ENCODE results near the gene FLNA. TPM values are rescaled to one million over a fixed set of nuclear protein-coding genes. Genes with fewer than 3 reads are reported as not detected.
"Not testable (repeated sequence)": the region's sequence is repeated elsewhere in the genome, so short reads cannot be mapped to it uniquely, and the experiment has no call there.

FLNA gene
- total RNA-seq, 5 donors from 2014 or later (not counting 1 experiment from before 2014, with no cell fraction given), result 893 to 1,483 (median 1,268) TPM

DNA sequence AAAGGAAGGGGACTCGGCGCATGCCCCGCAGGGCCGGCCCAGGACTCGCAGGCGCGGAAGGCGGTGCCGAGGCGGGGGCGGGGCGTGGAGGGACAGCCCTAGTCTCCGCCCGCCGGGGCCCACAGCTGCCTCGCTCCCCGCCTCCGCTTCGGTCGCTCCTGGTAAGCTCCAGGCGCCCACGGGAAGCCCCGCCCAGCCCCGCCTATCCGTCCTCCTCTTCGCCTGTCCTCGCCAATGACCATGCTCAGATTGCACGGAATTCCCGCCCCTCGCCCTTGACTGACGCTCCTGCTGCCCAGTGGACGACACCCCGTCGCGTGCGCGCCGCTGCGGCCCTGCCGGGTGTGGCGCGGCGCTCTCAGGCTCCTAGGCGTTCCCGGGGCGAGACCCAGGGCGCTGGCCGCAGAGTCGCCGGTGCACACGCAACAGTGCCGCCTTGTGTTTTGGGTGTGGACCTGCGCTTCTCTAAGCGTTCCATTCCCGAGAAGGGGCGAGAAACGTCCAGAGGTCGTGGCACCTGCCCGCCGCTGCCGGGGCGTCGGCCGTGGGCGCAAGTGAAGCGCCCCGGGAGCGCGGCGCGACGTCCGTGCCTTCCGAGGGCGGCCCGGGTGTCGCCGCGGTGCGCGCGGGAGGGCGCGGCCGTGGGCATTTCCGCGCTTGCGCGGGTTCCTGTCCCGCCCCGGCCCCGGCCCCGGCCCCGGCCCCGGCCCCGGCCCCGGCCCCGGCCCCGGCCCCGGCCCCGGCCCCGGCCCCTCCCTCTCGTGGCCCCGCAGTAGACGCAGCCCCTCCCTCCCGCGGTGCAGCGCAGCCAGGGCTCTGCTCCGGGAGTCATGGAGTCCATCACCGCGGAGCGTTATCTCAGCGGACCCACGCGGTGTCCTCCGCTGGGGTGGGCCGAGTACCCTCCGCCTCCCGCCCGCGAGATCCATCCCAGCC, 15.6 kb upstream of the FLNA start:
- H3K36me3 Mint-ChIP-seq; H3K36me3 ChIP-seq (ENCODE audit: control insufficient read depth in 2 of 2, extremely low read depth in 1 of 2, insufficient read depth in 1 of 2, low read length in 1 of 2); H3K9me3 ChIP-seq; H3K4me1 ChIP-seq (ENCODE audit: control insufficient read depth in 1 of 2, extremely low read depth in 1 of 2, insufficient read depth in 2 of 2, low read length in 2 of 2); H3K9me3 Mint-ChIP-seq; H3K27ac Mint-ChIP-seq; H3K27me3 ChIP-seq (replicated peaks in 1 of 2; ENCODE audit: control insufficient read depth in 2 of 2, extremely low read depth in 1 of 2, insufficient read depth in 2 of 2, low read length in 1 of 2); H3K4me3 ChIP-seq (ENCODE audit: control insufficient read depth in 1 of 2, extremely low read depth in 1 of 2, low read length in 1 of 2); H3K27me3 Mint-ChIP-seq; POLR2A ChIA-PET; CTCF ChIA-PET; H3K4me3 Mint-ChIP-seq; H3K4me1 Mint-ChIP-seq: not testable (repeated sequence)
- DNase-seq, result peak in 2 of 35 experiments; percentile 36 to 56
- no CpG with 5 or more reads among the region's 121 CpGs for WGBS (ENCODE audit: insufficient coverage)
- H3K27ac ChIP-seq (ENCODE audit: low read length), result peak overlapping the region; percentile 44
- ATAC-seq (replicated peaks in 1 of 4), result peak; percentile 74 to 82 (median 76)

DNA sequence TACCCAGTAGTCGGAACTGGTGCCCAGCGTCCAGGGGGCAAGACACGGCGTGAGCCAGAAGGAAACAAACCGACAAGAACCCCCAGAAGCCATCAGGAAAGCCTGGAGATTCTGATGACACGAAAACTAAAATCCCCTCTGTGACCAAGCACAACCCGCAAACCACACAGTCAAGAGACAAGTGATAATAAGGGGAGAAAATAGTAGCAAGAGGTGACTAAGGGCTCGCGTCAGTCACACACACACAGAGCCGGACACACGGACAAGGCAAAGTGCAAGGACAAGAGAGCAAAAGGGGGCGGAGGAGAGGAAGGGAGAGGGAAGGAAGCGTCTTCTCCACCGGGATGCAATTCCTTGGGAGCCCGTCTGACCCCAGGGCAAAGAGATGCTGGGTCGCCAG, 14.2 kb upstream of the FLNA start:
- H3K27me3 Mint-ChIP-seq; H3K4me3 ChIP-seq (ENCODE audit: control insufficient read depth in 1 of 2, extremely low read depth in 1 of 2, low read length in 1 of 2); H3K4me1 ChIP-seq (ENCODE audit: control insufficient read depth in 1 of 2, extremely low read depth in 1 of 2, insufficient read depth in 2 of 2, low read length in 2 of 2); H3K4me3 Mint-ChIP-seq; H3K36me3 Mint-ChIP-seq; H3K9me3 ChIP-seq; CTCF ChIA-PET; H3K27ac Mint-ChIP-seq; H3K27me3 ChIP-seq (replicated peaks in 1 of 2; ENCODE audit: control insufficient read depth in 2 of 2, extremely low read depth in 1 of 2, insufficient read depth in 2 of 2, low read length in 1 of 2); DNase-seq; POLR2A ChIA-PET; H3K4me1 Mint-ChIP-seq; H3K9me3 Mint-ChIP-seq; H3K36me3 ChIP-seq (ENCODE audit: control insufficient read depth in 2 of 2, extremely low read depth in 1 of 2, insufficient read depth in 1 of 2, low read length in 1 of 2); ATAC-seq (replicated peaks in 1 of 4); H3K27ac ChIP-seq (ENCODE audit: low read length): not testable (repeated sequence)
- WGBS (ENCODE audit: insufficient coverage), result no CpG with 5 or more reads among the region's 16 CpGs

DNA sequence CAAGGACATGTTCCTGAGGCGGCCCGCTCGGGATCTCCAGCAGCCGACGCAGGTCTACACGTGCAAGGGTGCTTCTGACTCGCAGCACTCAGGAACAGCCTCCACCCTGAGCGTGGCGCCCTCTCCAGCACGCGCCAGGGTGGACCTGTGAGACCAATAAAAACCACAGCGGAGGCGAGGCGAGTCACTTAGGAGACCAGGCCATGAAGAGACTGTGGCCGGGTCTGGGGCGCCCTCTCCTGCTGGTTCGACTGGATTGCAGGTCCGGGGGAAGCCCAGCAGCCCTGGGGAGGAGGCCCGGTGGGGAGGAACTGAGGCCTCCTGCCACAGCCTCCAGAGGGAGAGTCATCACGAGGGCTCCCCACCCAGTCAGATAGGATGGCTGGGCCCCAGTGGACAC, 13.7 kb upstream of the FLNA start:
- H3K4me1 ChIP-seq (ENCODE audit: control insufficient read depth in 1 of 2, extremely low read depth in 1 of 2, insufficient read depth in 2 of 2, low read length in 2 of 2); H3K27me3 Mint-ChIP-seq; H3K27ac ChIP-seq (ENCODE audit: low read length); CTCF ChIA-PET; H3K36me3 Mint-ChIP-seq; H3K4me1 Mint-ChIP-seq; H3K36me3 ChIP-seq (ENCODE audit: control insufficient read depth in 2 of 2, extremely low read depth in 1 of 2, insufficient read depth in 1 of 2, low read length in 1 of 2); H3K27ac Mint-ChIP-seq; H3K27me3 ChIP-seq (replicated peaks in 1 of 2; ENCODE audit: control insufficient read depth in 2 of 2, extremely low read depth in 1 of 2, insufficient read depth in 2 of 2, low read length in 1 of 2); DNase-seq; H3K9me3 ChIP-seq; H3K9me3 Mint-ChIP-seq; H3K4me3 Mint-ChIP-seq; H3K4me3 ChIP-seq (ENCODE audit: control insufficient read depth in 1 of 2, extremely low read depth in 1 of 2, low read length in 1 of 2); POLR2A ChIA-PET: not testable (repeated sequence)
- peak; percentile 17 to 24 (median 23) for ATAC-seq (replicated peaks in 1 of 4)
- no CpG with 5 or more reads among the region's 20 CpGs for WGBS (ENCODE audit: insufficient coverage)

DNA sequence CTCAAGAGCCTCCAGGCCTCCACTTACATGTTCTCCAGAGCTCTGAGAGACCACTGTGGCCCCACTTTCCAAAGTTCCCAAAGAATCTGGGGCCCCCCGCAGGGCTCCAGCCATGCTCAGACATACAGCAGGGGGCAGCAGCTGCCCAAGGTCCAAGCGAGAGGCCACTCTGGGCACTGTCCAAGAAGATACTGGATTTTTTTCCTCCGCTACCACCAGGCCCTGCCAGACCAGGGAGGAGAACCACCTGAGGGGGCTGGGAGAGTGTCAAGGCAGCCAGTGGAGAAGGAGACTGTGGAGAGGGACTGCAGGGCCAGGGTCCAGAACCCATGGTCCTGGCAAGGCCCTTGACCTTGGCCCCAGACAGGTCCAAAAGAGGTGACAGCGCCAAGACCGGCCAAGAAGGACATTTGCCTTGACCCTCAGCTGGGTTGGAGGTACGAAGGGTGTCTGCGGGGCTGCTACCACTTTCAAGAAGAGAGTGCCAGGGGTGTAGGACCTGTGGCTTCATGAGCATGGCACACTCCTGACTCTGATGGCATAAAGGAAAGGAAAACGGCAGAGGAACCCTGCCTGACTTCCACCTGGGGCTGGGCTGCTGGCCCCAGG, 10.0 kb upstream of the FLNA start:
- peak overlapping the region in 1 of 2 donors; percentile 64 for H3K27ac Mint-ChIP-seq
- no peaks in the 10 kb centered on the region for H3K27me3 Mint-ChIP-seq
- H3K4me3 Mint-ChIP-seq, result no peak overlapping the region
- H3K27ac ChIP-seq (ENCODE audit: low read length), result no peak overlapping the region
- H3K4me1 ChIP-seq (ENCODE audit: control insufficient read depth in 1 of 2, extremely low read depth in 1 of 2, insufficient read depth in 2 of 2, low read length in 2 of 2), result peaks cover 4 to 14% of the 10 kb centered on the region in 2 experiments
- no peaks in the 10 kb centered on the region for H3K27me3 ChIP-seq (replicated peaks in 1 of 2; ENCODE audit: control insufficient read depth in 2 of 2, extremely low read depth in 1 of 2, insufficient read depth in 2 of 2, low read length in 1 of 2)
- peaks cover 12 to 15% (median 12%) of the 10 kb centered on the region in 3 donors for H3K4me1 Mint-ChIP-seq
- DNase-seq (no peak), ATAC-seq (replicated peaks in 1 of 4) (no peak)
- WGBS (ENCODE audit: insufficient coverage), result 90% methylated on average over 6 of the region's 8 CpGs
- CTCF ChIA-PET, result interaction anchor here in 1 of 2 donors (1.2 kb wide), 1 partner anchor 11 kb away, joined by 3 read pairs; no protein-coding TSS in a partner anchor
- H3K36me3 Mint-ChIP-seq, result no peaks in the 10 kb centered on the region
- H3K9me3 Mint-ChIP-seq, result no peaks in the 10 kb centered on the region
- peaks cover 3 to 15% of the 10 kb centered on the region in 2 donors for H3K36me3 ChIP-seq (ENCODE audit: control insufficient read depth in 2 of 2, extremely low read depth in 1 of 2, insufficient read depth in 1 of 2, low read length in 1 of 2)
- no peak overlapping the region for H3K4me3 ChIP-seq (ENCODE audit: control insufficient read depth in 1 of 2, extremely low read depth in 1 of 2, low read length in 1 of 2)
- POLR2A ChIA-PET, result interaction anchor here in 1 of 2 donors (0.5 kb wide), 1 partner anchor 160 kb away, joined by 3 read pairs; no protein-coding TSS in a partner anchor
- no peaks in the 10 kb centered on the region for H3K9me3 ChIP-seq

DNA sequence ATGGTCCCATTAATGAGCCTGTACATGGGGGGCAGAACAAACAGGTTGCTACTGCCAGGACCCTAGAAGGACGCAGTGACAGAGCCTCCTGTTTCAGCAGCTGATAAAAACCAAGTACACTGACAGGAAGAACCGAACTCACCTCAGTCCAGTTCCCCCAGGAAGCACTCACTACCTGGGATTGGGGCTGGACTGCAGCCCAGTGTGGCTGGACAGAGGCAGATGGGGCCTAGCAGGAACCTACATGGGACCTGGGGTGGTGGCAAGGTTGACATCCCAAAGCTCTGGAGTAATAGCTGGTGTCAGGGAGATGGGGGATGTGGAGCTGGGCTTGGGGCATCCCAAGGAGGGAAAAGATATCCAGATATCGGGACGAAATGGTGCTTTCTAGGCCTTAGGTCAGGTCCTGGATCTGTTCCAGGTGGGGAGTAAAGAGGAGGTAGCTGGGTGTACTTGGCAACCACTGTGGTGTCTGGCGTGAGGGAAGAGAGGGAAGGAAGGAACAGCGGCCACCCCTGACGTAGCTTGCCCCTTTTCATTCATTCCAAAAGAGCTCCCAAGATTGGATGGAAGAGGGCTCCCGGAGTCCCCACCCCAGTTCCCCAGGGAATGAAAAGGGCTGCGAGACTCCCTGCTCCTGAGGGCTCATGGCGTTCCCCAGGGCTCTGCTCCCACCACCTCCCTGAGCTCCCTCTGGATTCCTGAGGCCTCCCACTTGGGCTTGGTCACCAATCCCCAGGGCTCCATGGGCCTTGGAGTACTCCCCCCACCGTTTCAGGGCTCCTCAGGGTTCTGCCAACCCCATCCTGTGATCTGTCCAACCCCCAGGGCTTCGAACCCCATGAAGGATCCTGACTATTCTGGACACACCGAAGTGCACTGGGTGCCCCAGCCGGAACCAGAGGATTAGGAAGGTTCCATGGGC, 9.2 kb upstream of the FLNA start:
- peaks cover 3 to 15% of the 10 kb centered on the region in 2 donors for H3K36me3 ChIP-seq (ENCODE audit: control insufficient read depth in 2 of 2, extremely low read depth in 1 of 2, insufficient read depth in 1 of 2, low read length in 1 of 2)
- 88% methylated on average over 4 of the region's 14 CpGs for WGBS (ENCODE audit: insufficient coverage)
- no peaks in the 10 kb centered on the region for H3K36me3 Mint-ChIP-seq
- H3K27me3 ChIP-seq (replicated peaks in 1 of 2; ENCODE audit: control insufficient read depth in 2 of 2, extremely low read depth in 1 of 2, insufficient read depth in 2 of 2, low read length in 1 of 2), result no peaks in the 10 kb centered on the region
- H3K4me1 Mint-ChIP-seq, result peaks cover 12 to 15% (median 12%) of the 10 kb centered on the region in 3 donors
- DNase-seq (no peak), ATAC-seq (replicated peaks in 1 of 4) (no peak)
- peak overlapping the region in 1 of 2 donors; percentile 8 for H3K27ac Mint-ChIP-seq
- no peaks in the 10 kb centered on the region for H3K9me3 Mint-ChIP-seq
- H3K27me3 Mint-ChIP-seq, result no peaks in the 10 kb centered on the region
- H3K4me3 Mint-ChIP-seq, result no peak overlapping the region
- CTCF ChIA-PET, result interaction anchor here in 1 of 2 donors (0.5 to 1.2 kb wide), 2 partner anchors 10 to 42 kb away, joined by 3 to 6 read pairs; no protein-coding TSS in a partner anchor
- no peaks in the 10 kb centered on the region for H3K9me3 ChIP-seq
- POLR2A ChIA-PET, result interaction anchor here in 1 of 2 donors (0.7 kb wide), 1 partner anchor 10 kb away, joined by 4 read pairs; no protein-coding TSS in a partner anchor
- H3K4me1 ChIP-seq (ENCODE audit: control insufficient read depth in 1 of 2, extremely low read depth in 1 of 2, insufficient read depth in 2 of 2, low read length in 2 of 2), result peaks cover 4 to 14% of the 10 kb centered on the region in 2 experiments
- no peak overlapping the region for H3K27ac ChIP-seq (ENCODE audit: low read length)
- H3K4me3 ChIP-seq (ENCODE audit: control insufficient read depth in 1 of 2, extremely low read depth in 1 of 2, low read length in 1 of 2), result no peak overlapping the region
